ENCODE measurements around the gene SFXN3. TPM values are rescaled to one million over a fixed set of nuclear protein-coding genes. Genes with fewer than 3 reads are reported as not detected.

Gene SFXN3
- total RNA-seq, 4 donors from 2014 or later, result 55.5 to 127 (median 79.6) TPM

GRCh38 chr10:101046332-101047238, 15.6 kb downstream of the SFXN3 start:
- H3K4me3 ChIP-seq (ENCODE audit: low read depth, poor library complexity, severe bottlenecking), result no peak overlapping the region
- no peak for DNase-seq (ENCODE audit: low spot score in 2 of 2)
- WGBS, 2 donors, result 41 to 43% methylated on average over 25 of the region's 25 CpGs
- TF ChIP-seq POLR2A (IDR thresholded peaks at IDR 0.05) (no peak), CTCF (IDR thresholded peaks at IDR 0.05) (no peak)
- intact Hi-C loops (cut with DNase I; ENCODE audit: low total_unique reads), result no loop called here

DNA sequence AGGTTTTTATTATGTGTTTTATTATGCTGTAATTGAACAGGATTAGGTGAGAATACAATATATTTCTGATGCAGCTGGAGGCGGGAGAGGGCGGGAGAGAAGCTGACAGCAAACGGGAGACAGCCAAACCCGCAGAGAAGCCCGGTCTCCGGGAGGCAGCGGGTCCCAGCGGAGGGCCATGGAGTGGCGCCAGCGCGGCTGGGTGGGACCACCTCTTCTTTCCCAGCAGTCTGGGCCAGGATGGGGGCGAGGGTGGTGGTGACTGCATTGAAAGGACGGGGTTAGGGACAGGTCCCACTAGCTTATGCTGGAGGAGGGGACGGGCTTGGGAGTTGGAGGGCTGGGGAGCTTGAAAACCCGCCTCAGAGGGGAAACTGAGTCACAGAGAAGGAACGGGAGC, 16.2 kb downstream of the SFXN3 start:
- no peak overlapping the region for H3K4me3 ChIP-seq (ENCODE audit: low read depth, poor library complexity, severe bottlenecking)
- no peak for DNase-seq (ENCODE audit: low spot score in 2 of 2)
- intact Hi-C loops (cut with DNase I; ENCODE audit: low total_unique reads), result no loop called here
- TF ChIP-seq CTCF (IDR thresholded peaks at IDR 0.05) (no peak), POLR2A (IDR thresholded peaks at IDR 0.05) (no peak)
- 27 to 35% methylated on average over 16 of the region's 16 CpGs for WGBS, 2 donors

- intact Hi-C loops (cut with DNase I; ENCODE audit: low total_unique reads), result no loop called here
- DNase-seq (ENCODE audit: low spot score in 2 of 2), result no peak
- H3K4me3 ChIP-seq (ENCODE audit: low read depth, poor library complexity, severe bottlenecking), result no peak overlapping the region
- WGBS, 2 donors, result 12 to 13% methylated on average over 58 to 62 of the region's 62 CpGs
- TF ChIP-seq CTCF (IDR thresholded peaks at IDR 0.05) (no peak), POLR2A (IDR thresholded peaks at IDR 0.05) (no peak)
These were observed 17.2 kb downstream of the SFXN3 start for GRCh38 chr10:101047961-101048892.

DNA sequence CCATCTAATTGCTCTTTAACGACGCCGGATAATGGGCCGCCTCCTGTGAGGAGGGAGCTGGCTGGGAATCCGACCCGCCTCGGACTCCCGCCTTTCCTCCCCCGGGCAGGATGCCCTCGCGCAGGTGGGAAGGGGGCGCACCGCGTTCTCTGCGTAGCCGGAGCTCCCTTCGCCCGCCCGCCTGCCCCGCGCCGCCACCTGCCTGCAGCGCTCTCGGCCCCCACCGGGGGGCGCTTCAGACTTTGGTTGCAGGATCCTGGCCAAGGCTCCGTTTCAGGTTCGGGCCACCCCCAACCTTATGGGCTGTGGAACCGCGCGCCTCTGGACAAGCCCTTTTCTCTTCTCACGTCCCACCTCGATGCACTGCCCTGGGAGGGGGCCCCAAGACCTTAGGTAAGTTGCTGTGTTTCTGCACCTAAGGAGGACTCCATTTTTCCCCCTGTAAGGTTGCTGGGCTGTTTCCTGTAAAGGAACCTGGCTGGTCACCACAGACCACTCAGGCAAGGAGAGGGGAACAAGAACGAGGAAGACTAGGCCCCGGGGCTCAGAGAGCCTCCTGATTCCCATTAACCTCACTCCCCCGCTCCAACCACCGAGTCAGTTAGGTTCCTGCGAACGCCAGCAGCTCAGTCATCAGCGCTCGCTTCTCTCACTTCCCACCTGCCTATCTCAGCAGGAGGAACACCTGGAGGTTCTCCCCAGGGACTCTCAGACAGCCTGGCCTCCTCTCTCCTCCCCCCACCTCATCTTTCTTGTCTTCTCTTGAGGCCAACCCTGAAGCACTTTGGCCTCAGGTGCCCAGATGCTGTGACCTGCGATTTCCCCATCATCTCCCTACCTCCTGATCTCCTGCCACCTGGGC, 19.4 kb downstream of the SFXN3 start:
- WGBS, 2 donors, result 18 to 32% methylated on average over 16 to 32 of the region's 42 CpGs
- intact Hi-C loops (cut with DNase I; ENCODE audit: low total_unique reads), result loop anchor here (10.0 kb wide), 1 partner anchor 94 kb away; no protein-coding TSS in a partner anchor
- peak in 1 of 3 donors; percentile 32 for TF ChIP-seq CTCF (IDR thresholded peaks at IDR 0.05)
- TF ChIP-seq POLR2A (IDR thresholded peaks at IDR 0.05), result no peak
- H3K4me3 ChIP-seq (ENCODE audit: low read depth, poor library complexity, severe bottlenecking), result no peak overlapping the region
- DNase-seq (ENCODE audit: low spot score in 2 of 2), result peak in 1 of 2 donors; percentile 90

GRCh38 chr10:101052285-101052684, 21.3 kb downstream of the SFXN3 start:
- no peak for TF ChIP-seq POLR2A (IDR thresholded peaks at IDR 0.05)
- DNase-seq (ENCODE audit: low spot score in 2 of 2), result no peak
- intact Hi-C loops (cut with DNase I; ENCODE audit: low total_unique reads), result loop anchor here (10.0 kb wide), 1 partner anchor 93 kb away; no protein-coding TSS in a partner anchor
- no peak overlapping the region for H3K4me3 ChIP-seq (ENCODE audit: low read depth, poor library complexity, severe bottlenecking)
- WGBS, 2 donors, result 40 to 64% methylated on average over 3 of the region's 3 CpGs

Measured in lower leg skin (tissue), 4 donors.